ENCODE measurements around the gene C1QTNF1. TPM values are rescaled to one million over a fixed set of nuclear protein-coding genes. Genes with fewer than 3 reads are reported as not detected.

The C1QTNF1 gene
- total RNA-seq, 1 donor from 2014 or later = 41.7 TPM

GRCh38 chr17:79078476-79079190 lies 54.7 kb downstream of the C1QTNF1 start:
- DNase-seq (ENCODE audit: low spot score) = no peak

- DNase-seq (ENCODE audit: low spot score) = no peak
Observed at GRCh38 chr17:79079421-79080200, 55.6 kb downstream of the C1QTNF1 start.

- DNase-seq (ENCODE audit: low spot score) = no peak
Observed at GRCh38 chr17:79080349-79080748, 56.4 kb downstream of the C1QTNF1 start.

GRCh38 chr17:79080761-79081290 lies 56.9 kb downstream of the C1QTNF1 start:
- no peak for DNase-seq (ENCODE audit: low spot score)

- DNase-seq (ENCODE audit: low spot score) = no peak
Observed at GRCh38 chr17:79081571-79082276, 57.8 kb downstream of the C1QTNF1 start.

- DNase-seq (ENCODE audit: low spot score) = no peak
Observed at GRCh38 chr17:79082311-79083190, 58.6 kb downstream of the C1QTNF1 start.

- DNase-seq (ENCODE audit: low spot score) = no peak
Observed at GRCh38 chr17:79083191-79083971, 59.4 kb downstream of the C1QTNF1 start.

- no peak for DNase-seq (ENCODE audit: low spot score)
Observed at GRCh38 chr17:79084291-79085153, 60.6 kb downstream of the C1QTNF1 start.

GRCh38 chr17:79085154-79085920 lies 61.4 kb downstream of the C1QTNF1 start:
- DNase-seq (ENCODE audit: low spot score) = no peak

GRCh38 chr17:79085921-79086551 lies 62.1 kb downstream of the C1QTNF1 start:
- DNase-seq (ENCODE audit: low spot score) = no peak

GRCh38 chr17:79086609-79087427 lies 62.8 kb downstream of the C1QTNF1 start:
- no peak for DNase-seq (ENCODE audit: low spot score)

- peak; percentile 59 for DNase-seq (ENCODE audit: low spot score)
Observed at GRCh38 chr17:79087428-79088143, 63.6 kb downstream of the C1QTNF1 start.

GRCh38 chr17:79088247-79088996 lies 64.5 kb downstream of the C1QTNF1 start:
- no peak for DNase-seq (ENCODE audit: low spot score)

- DNase-seq (ENCODE audit: low spot score) = no peak
Observed at GRCh38 chr17:79088997-79089328, 65.0 kb downstream of the C1QTNF1 start.

- no peak for DNase-seq (ENCODE audit: low spot score)
Observed at GRCh38 chr17:79089720-79090442, 65.9 kb downstream of the C1QTNF1 start.
